GM12878 (cell line): ENCODE measurements around the gene TXNDC8.
A peak's percentile ranks its signal among the peaks of the same experiment; 100 is the strongest.

Experiments
- BRCA1 ChIP-seq: IDR thresholded peaks from 2 replicates; pipeline ENCODE4 v1.6.1; 2011; ENCODE audit warnings: low read depth, low read length, improper control_type of control experiment
- CHD1 ChIP-seq: IDR thresholded peaks from 2 replicates; pipeline ENCODE4 v1.6.1; 2012; ENCODE audit warnings: low read depth, low read length, improper control_type of control experiment
- EGR1 ChIP-seq, 2 experiments: IDR thresholded peaks; 1 replicate in 1 of 2; 2 replicates in 1 of 2; pipeline ENCODE4 v1.6.1; 2011 to 2012; ENCODE audit warnings: low read depth in 2 of 2, low read length in 2 of 2, borderline replicate concordance in 1 of 2, mild to moderate bottlenecking in 1 of 2, moderate library complexity in 1 of 2
- EP300 ChIP-seq, 2 experiments: fragments of 150-350 bp in 1 of 2; IDR thresholded peaks; 2 replicates each; pipeline ENCODE4 v1.6.1; 2011 to 2012; ENCODE audit warnings: low read depth in 2 of 2, low read length in 2 of 2, borderline replicate concordance in 1 of 2, improper control_type of control experiment in 1 of 2, inconsistent platforms in 1 of 2; ENCODE audit not compliant: control insufficient read depth in 1 of 2
- POLR2A ChIP-seq: IDR thresholded peaks from 2 replicates; pipeline ENCODE4 v1.6.1; 2011; ENCODE audit warnings: low read depth, mild to moderate bottlenecking, low read length
- POLR2AphosphoS5 ChIP-seq: IDR thresholded peaks from 2 replicates; pipeline ENCODE4 v1.6.1; 2011; ENCODE audit warnings: mild to moderate bottlenecking, low read length, inconsistent platforms
- SMARCA5 ChIP-seq: fragments of 450-650 bp; IDR thresholded peaks from 2 replicates; pipeline ENCODE4 v1.6.1; 2017; ENCODE audit warnings: mild to moderate bottlenecking
- SP1 ChIP-seq: IDR thresholded peaks from one replicate; pipeline ENCODE4 v1.6.1; 2011; ENCODE audit warnings: low read depth, low read length
- SPI1 ChIP-seq: IDR thresholded peaks from 2 replicates; pipeline ENCODE4 v1.6.1; 2011; ENCODE audit warnings: low read depth, mild to moderate bottlenecking, low read length, moderate library complexity, borderline replicate concordance; ENCODE audit not compliant: insufficient read depth
- TF ChIP-seq, protein P1 (sequence below), 3 experiments: IDR thresholded peaks in 2 of 3; conservative IDR thresholded peaks in 1 of 3; 2 replicates each; pipeline ENCODE4 v1.5.1; 2011; ENCODE audit warnings: low read depth in 3 of 3, low read length in 3 of 3, mild to moderate bottlenecking in 3 of 3, control low read depth in 2 of 3, moderate library complexity in 2 of 3, inconsistent platforms in 1 of 3, mixed read lengths in 1 of 3; ENCODE audit not compliant: control insufficient read depth in 2 of 3, insufficient read depth in 1 of 3; ENCODE audit errors: extremely low read depth in 1 of 3

DNA sequence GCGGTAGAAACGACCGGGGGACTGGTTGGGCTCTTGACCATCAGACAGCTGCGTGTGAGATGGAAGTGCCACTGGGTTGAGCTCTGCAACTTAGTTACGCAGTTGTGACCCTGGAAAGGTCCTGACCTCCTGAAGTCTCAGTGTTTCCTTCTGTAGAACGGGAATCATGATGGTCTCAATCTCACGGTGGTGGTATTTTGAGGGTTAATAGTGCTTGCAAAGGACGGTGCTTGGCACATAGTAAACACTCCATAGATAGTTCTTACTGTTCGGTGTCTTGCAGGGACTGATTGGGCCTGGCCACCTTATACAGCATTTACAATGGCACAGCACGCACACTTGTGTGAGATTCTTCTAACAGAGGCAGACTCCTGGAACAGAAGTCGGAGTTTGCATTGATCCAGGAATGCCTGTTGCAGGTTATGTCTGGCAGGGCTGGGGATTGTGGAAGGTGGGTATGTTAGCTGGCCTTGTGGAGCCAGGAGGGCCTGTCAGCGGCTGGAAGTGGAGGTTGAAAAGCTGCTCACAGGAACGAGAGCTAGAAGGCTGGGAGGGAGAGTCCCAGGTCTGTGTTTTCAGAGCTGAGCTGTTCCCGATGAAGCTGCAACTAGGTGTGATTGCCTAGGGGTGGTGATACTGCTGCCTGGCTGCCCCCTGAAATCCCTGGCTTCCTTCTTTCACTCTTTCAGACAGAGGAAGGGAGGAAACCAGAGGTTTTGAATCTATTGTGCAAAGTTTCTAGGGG is 80.4 kb downstream of the TXNDC8 start:
- TF ChIP-seq CHD1 (no peak), SPI1 (no peak), POLR2A (peak; percentile 53; the same call in 1 of the 2 replicates), EGR1 (IDR thresholded peaks at IDR 0.05; ENCODE audit: borderline replicate concordance in 1 of 2, low read depth in 2 of 2, low read length in 2 of 2) (no peak), SP1 (no peak), EP300 (IDR thresholded peaks at IDR 0.05; ENCODE audit: borderline replicate concordance in 1 of 2, control insufficient read depth in 1 of 2, low read depth in 2 of 2, low read length in 2 of 2) (no peak), POLR2AphosphoS5 (peak; percentile 17; the same call in 1 of the 2 replicates), SMARCA5 (no peak; the same call in 1 of the 2 replicates), BRCA1 (no peak)
- TF ChIP-seq, protein P1, sequence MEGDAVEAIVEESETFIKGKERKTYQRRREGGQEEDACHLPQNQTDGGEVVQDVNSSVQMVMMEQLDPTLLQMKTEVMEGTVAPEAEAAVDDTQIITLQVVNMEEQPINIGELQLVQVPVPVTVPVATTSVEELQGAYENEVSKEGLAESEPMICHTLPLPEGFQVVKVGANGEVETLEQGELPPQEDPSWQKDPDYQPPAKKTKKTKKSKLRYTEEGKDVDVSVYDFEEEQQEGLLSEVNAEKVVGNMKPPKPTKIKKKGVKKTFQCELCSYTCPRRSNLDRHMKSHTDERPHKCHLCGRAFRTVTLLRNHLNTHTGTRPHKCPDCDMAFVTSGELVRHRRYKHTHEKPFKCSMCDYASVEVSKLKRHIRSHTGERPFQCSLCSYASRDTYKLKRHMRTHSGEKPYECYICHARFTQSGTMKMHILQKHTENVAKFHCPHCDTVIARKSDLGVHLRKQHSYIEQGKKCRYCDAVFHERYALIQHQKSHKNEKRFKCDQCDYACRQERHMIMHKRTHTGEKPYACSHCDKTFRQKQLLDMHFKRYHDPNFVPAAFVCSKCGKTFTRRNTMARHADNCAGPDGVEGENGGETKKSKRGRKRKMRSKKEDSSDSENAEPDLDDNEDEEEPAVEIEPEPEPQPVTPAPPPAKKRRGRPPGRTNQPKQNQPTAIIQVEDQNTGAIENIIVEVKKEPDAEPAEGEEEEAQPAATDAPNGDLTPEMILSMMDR (IDR thresholded peaks at IDR 0.05 in 2 of 3, conservative IDR thresholded peaks at IDR 0.05 in 1 of 3; ENCODE audit: control insufficient read depth in 2 of 3, extremely low read depth in 1 of 3, insufficient read depth in 1 of 3, low read depth in 3 of 3, low read length in 3 of 3): no peak
